OCI-LY7 (cell line): ENCODE data around the gene MESD. TPM values are rescaled to one million over a fixed set of nuclear protein-coding genes. Genes with fewer than 3 reads are reported as not detected.

Source experiments
- BruUV-seq: library from RNA; stranded (reverse); fragments of 400-500 nt; replicated peaks from 2 replicates; lab custom pipeline; 2021; lab: Mats Ljungman, UMichigan
- CTCF ChIA-PET: fragments of 300-600 bp; sonication (Branson Sonifier 250); formaldehyde crosslinking; loops from one replicate; lab custom pipeline; 2022; ENCODE audit warnings: antibody characterized with exemption; ENCODE audit not compliant: unreplicated experiment; lab: Charles Lee
- POLR2A ChIA-PET: fragments of 300-600 bp; sonication (Branson Sonifier 250); formaldehyde crosslinking; loops from one replicate; lab custom pipeline; 2022; ENCODE audit warnings: antibody characterized with exemption; lab: Charles Lee
- DNase-seq: peaks from one replicate; pipeline ENCODE4 v3.0.0-alpha.2; 2015; ENCODE audit warnings: low spot score
- H2AFZ ChIP-seq: fragments of 200-600 bp; sonication (generic), shearing (Covaris generic); 2 replicates; pipeline ENCODE4 v1.6.1; 2014; ENCODE audit warnings: mild to moderate bottlenecking, antibody characterized with exemption, low read length, moderate library complexity
- H3K27ac ChIP-seq: fragments of 200-600 bp; sonication (generic); 2 replicates; pipeline ENCODE4 v1.5.1; 2014; ENCODE audit warnings: mixed run types, low read depth, mild to moderate bottlenecking, moderate library complexity, low read length, inconsistent platforms; ENCODE audit not compliant: poor library complexity, severe bottlenecking
- H3K36me3 ChIP-seq: fragments of 200-600 bp; sonication (generic); 2 replicates; pipeline ENCODE4 v1.6.1; 2014; ENCODE audit warnings: mild to moderate bottlenecking, antibody characterized with exemption, low read length, moderate library complexity, mixed read lengths; ENCODE audit not compliant: insufficient read depth
- H3K4me1 ChIP-seq: fragments of 200-600 bp; sonication (generic); 2 replicates; pipeline ENCODE4 v1.5.1; 2014; ENCODE audit warnings: mild to moderate bottlenecking, low read length; ENCODE audit not compliant: insufficient read depth, poor library complexity, severe bottlenecking
- H3K4me2 ChIP-seq: fragments of 200-600 bp; sonication (generic); 2 replicates; pipeline ENCODE4 v1.6.1; 2014; ENCODE audit warnings: mild to moderate bottlenecking, low read length
- H3K4me3 ChIP-seq: fragments of 200-600 bp; sonication (generic); 2 replicates; pipeline ENCODE4 v1.5.1; 2014; ENCODE audit warnings: mild to moderate bottlenecking, low read depth, low read length; ENCODE audit not compliant: poor library complexity, severe bottlenecking
- H3K79me2 ChIP-seq: fragments of 200-600 bp; sonication (generic); 2 replicates; pipeline ENCODE4 v1.6.1; 2016; ENCODE audit warnings: low read depth, mild to moderate bottlenecking, low read length, moderate library complexity, mixed read lengths; ENCODE audit not compliant: insufficient read depth
- H3K9me2 ChIP-seq: fragments of 200-600 bp; sonication (generic); 2 replicates; pipeline ENCODE4 v1.6.1; 2016; ENCODE audit warnings: mild to moderate bottlenecking, low read length, mixed read lengths; ENCODE audit not compliant: insufficient read depth
- H3K9me3 ChIP-seq: fragments of 200-600 bp; sonication (generic); 2 replicates; pipeline ENCODE4 v1.6.1; 2014; ENCODE audit warnings: mild to moderate bottlenecking, mixed run types, low read length, mixed read lengths
- H4K20me1 ChIP-seq: fragments of 200-600 bp; sonication (generic); 2 replicates; pipeline ENCODE4 v1.6.1; 2014; ENCODE audit warnings: mild to moderate bottlenecking, antibody characterized with exemption, low read length, moderate library complexity, mixed read lengths; ENCODE audit not compliant: insufficient read depth
- CTCF ChIP-seq: fragments of 200-600 bp; sonication (generic); conservative IDR thresholded peaks from 2 replicates; pipeline ENCODE4 v1.5.1; 2014; ENCODE audit warnings: mild to moderate bottlenecking, antibody characterized with exemption, low read length, moderate library complexity, mixed read lengths
- EZH2phosphoT487 ChIP-seq: fragments of 200-600 bp; sonication (generic); IDR thresholded peaks from 2 replicates; pipeline ENCODE4 v1.6.1; 2018; ENCODE audit warnings: low read depth, borderline replicate concordance, mild to moderate bottlenecking, mixed run types, antibody characterized with exemption, low read length, moderate library complexity, mixed read lengths
- intact Hi-C: fragments of 100-400 bp; cut with micrococcal nuclease; formaldehyde crosslinking; loops from one replicate; pipeline ENCODE4 v1.10.0; 2022; ENCODE audit not compliant: unreplicated experiment
- total RNA-seq, 2 experiments: library from RNA; depleted of rRNA in 1 of 2; stranded (reverse); fragments of >200 nt in 1 of 2; shearing (Covaris generic) in 1 of 2; gene quantifications; 2 replicates each; pipeline ENCODE4 v1.2.3, GENCODE V29; 2014 to 2022

The MESD gene
- total RNA-seq, 2 experiments from 2014 or later: 17.3 to 27.7 TPM

- no peak overlapping the region for H3K27ac ChIP-seq
- no peaks in the 10 kb centered on the region for H3K36me3 ChIP-seq
- H3K4me3 ChIP-seq: no peak overlapping the region
- no peaks in the 10 kb centered on the region for H3K9me3 ChIP-seq
- H3K4me2 ChIP-seq: no peak overlapping the region
- BruUV-seq: no TSS peak
- intact Hi-C loops: no loop called here
- TF ChIP-seq CTCF (no peak), EZH2phosphoT487 (no peak)
- H3K4me1 ChIP-seq: no peaks in the 10 kb centered on the region
- ChIA-PET POLR2A (interaction anchor here (0.5 to 0.7 kb wide), 2 partner anchors 166 to 221 kb away, joined by 3 read pairs; no protein-coding TSS in a partner anchor), CTCF (interaction anchor here (0.6 kb wide), 1 partner anchor 137 kb away, joined by 3 read pairs; no protein-coding TSS in a partner anchor)
- no peak for DNase-seq
- no peaks in the 10 kb centered on the region for H3K9me2 ChIP-seq
- no peaks in the 10 kb centered on the region for H3K79me2 ChIP-seq
- H4K20me1 ChIP-seq: no peaks in the 10 kb centered on the region
- H2AFZ ChIP-seq: no peak overlapping the region
Measured at GRCh38 chr15:80953953-80954778, 35.5 kb downstream of the MESD start.

- POLR2A ChIA-PET: interaction anchor here (0.6 to 0.7 kb wide), 2 partner anchors 222 to 313 kb away, joined by 3 read pairs; no protein-coding TSS in a partner anchor
Measured at GRCh38 chr15:80953001-80953952, 36.3 kb downstream of the MESD start.

More at GRCh38 chr15:80953001-80953952, 36.3 kb downstream of the MESD start:
- no peak overlapping the region for H2AFZ ChIP-seq
- H3K27ac ChIP-seq: no peak overlapping the region
- H3K36me3 ChIP-seq: no peaks in the 10 kb centered on the region
- no peaks in the 10 kb centered on the region for H3K9me3 ChIP-seq
- intact Hi-C loops: no loop called here
- no peak for DNase-seq
- no peaks in the 10 kb centered on the region for H3K4me1 ChIP-seq
- BruUV-seq: no TSS peak
- no peak for TF ChIP-seq EZH2phosphoT487
- no peak for TF ChIP-seq CTCF
- no peak overlapping the region for H3K4me3 ChIP-seq
- no peaks in the 10 kb centered on the region for H3K79me2 ChIP-seq
- H3K9me2 ChIP-seq: no peaks in the 10 kb centered on the region
- CTCF ChIA-PET: no interaction called here
- H3K4me2 ChIP-seq: no peak overlapping the region
- no peaks in the 10 kb centered on the region for H4K20me1 ChIP-seq
